Endothelial cell of umbilical vein (primary cell): ENCODE data around the gene FGL2. TPM values are rescaled to one million over a fixed set of nuclear protein-coding genes. Genes with fewer than 3 reads are reported as not detected.
"Not testable (repeated sequence)": the region's sequence is repeated elsewhere in the genome, so short reads cannot be mapped to it uniquely, and the experiment has no call there.

Source experiments
- BruUV-seq: library from RNA; stranded (reverse); fragments of 400-500 nt; replicated peaks from 2 replicates; lab custom pipeline; 2021; lab: Mats Ljungman, UMichigan
- CTCF ChIA-PET: fragments of 300-600, 350-600 bp; sonication (Branson Sonifier 250); formaldehyde crosslinking; loops from one replicate; lab custom pipeline; 2021; ENCODE audit warnings: antibody characterized with exemption, inconsistent platforms; lab: Charles Lee
- POLR2A ChIA-PET: fragments of 300-600, 350-600 bp; sonication (Branson Sonifier 250); formaldehyde crosslinking; loops from one replicate; lab custom pipeline; 2021; ENCODE audit warnings: antibody characterized with exemption, inconsistent platforms; lab: Charles Lee
- DNase-seq: peaks from one replicate; pipeline ENCODE4 v3.0.0-alpha.2; 2011; ENCODE audit warnings: low read depth, low spot score
- FAIRE-seq: peaks from 2 replicates; lab custom pipeline; 2011; peaks lifted over from hg19 to GRCh38; lab: Jason Lieb, UNC
- H2AFZ ChIP-seq: 2 replicates; pipeline ENCODE4 v1.6.0; 2012; ENCODE audit warnings: low read depth, low read length, control low read depth, inconsistent platforms
- H3K27ac ChIP-seq: 2 replicates; pipeline ENCODE4 v1.5.1; 2011; ENCODE audit warnings: low read depth, mild to moderate bottlenecking, control low read depth, low read length, moderate library complexity; ENCODE audit not compliant: insufficient read depth
- H3K27me3 ChIP-seq, 2 experiments: 2 replicates each; pipeline versions ENCODE4 v1.6.0 to v1.6.1; 2011; ENCODE audit warnings: low read length in 2 of 2, mixed read lengths in 1 of 2; ENCODE audit not compliant: control insufficient read depth in 2 of 2, insufficient read depth in 2 of 2
- H3K36me3 ChIP-seq, 2 experiments: 2 replicates in 1 of 2; 3 replicates in 1 of 2; pipeline ENCODE4 v1.5.1; 2011; ENCODE audit warnings: low read length in 2 of 2, mild to moderate bottlenecking in 1 of 2, moderate library complexity in 1 of 2; ENCODE audit not compliant: control insufficient read depth in 2 of 2, insufficient read depth in 2 of 2; ENCODE audit errors: extremely low read depth in 1 of 2
- H3K4me1 ChIP-seq: 3 replicates; pipeline ENCODE4 v1.5.1; 2011; ENCODE audit warnings: mild to moderate bottlenecking, low read length; ENCODE audit not compliant: control insufficient read depth, insufficient read depth; ENCODE audit errors: extremely low read depth
- H3K4me2 ChIP-seq: 2 replicates; pipeline ENCODE4 v1.6.1; 2011; ENCODE audit warnings: low read length, control low read depth, mixed read lengths; ENCODE audit not compliant: insufficient read depth
- H3K4me3 ChIP-seq, 3 experiments: fragments of 200-600 bp in 1 of 3; sonication (generic), shearing (Covaris generic) in 1 of 3; replicated peaks in 1 of 3; 2 replicates each; pipeline ENCODE4 v1.5.1; 2011 to 2016; ENCODE audit warnings: control low read depth in 3 of 3, low read length in 3 of 3, mild to moderate bottlenecking in 2 of 3, inconsistent platforms in 1 of 3, low read depth in 1 of 3, moderate library complexity in 1 of 3; ENCODE audit not compliant: insufficient read depth in 1 of 3
- H3K79me2 ChIP-seq: 2 replicates; pipeline ENCODE4 v1.6.0; 2012; ENCODE audit warnings: low read length, inconsistent platforms; ENCODE audit not compliant: control insufficient read depth, insufficient read depth
- H3K9ac ChIP-seq: replicated peaks from 2 replicates; pipeline ENCODE3; 2011; ENCODE audit warnings: low read length, control low read depth; ENCODE audit not compliant: insufficient read depth; ENCODE audit errors: extremely low read depth
- H3K9me1 ChIP-seq: replicated peaks from 3 replicates; pipeline ENCODE4 v1.6.0; 2011; ENCODE audit warnings: mild to moderate bottlenecking, low read length; ENCODE audit not compliant: control insufficient read depth, insufficient read depth; ENCODE audit errors: extremely low read depth
- H3K9me3 ChIP-seq: replicated peaks from 2 replicates; pipeline ENCODE4 v1.5.1; 2012; ENCODE audit warnings: low read length, inconsistent platforms; ENCODE audit not compliant: control insufficient read depth, insufficient read depth
- H4K20me1 ChIP-seq: replicated peaks from 2 replicates; pipeline ENCODE3; 2011; ENCODE audit warnings: mild to moderate bottlenecking, low read length; ENCODE audit not compliant: control insufficient read depth, insufficient read depth; ENCODE audit errors: extremely low read depth
- dilution Hi-C: fragments of 300-500 bp; cut with MboI; formaldehyde crosslinking; loops from one replicate; pipeline ENCODE4 v1.15.0; 2019; ENCODE audit warnings: low sequenced_read_pairs; ENCODE audit not compliant: extremely low pct_ligation_motif_present
- intact Hi-C: fragments of 100-400 bp; cut with micrococcal nuclease; formaldehyde crosslinking; loops from one replicate; pipeline ENCODE4 v1.10.0; 2022
- polyA plus RNA-seq, 4 experiments: library from polyadenylated mRNA; depleted of rRNA in 3 of 4; stranded (reverse) in 3 of 4; unstranded in 1 of 4; fragments of >200 nt; gene quantifications; 2 replicates each; pipeline versions ENCODE4 v1.2.1 to v1.2.3, GENCODE V29; 2011 to 2012; ENCODE audit warnings: missing spikeins in 1 of 4
- total RNA-seq: library from RNA; stranded (reverse); gene quantifications from 2 replicates; pipeline ENCODE4 v1.2.3, GENCODE V29; 2021

The FGL2 gene
- total and polyA plus RNA-seq, 2 donors (not counting 3 experiments of a cell fraction or from before 2014, with no cell fraction given): not detected

DNA sequence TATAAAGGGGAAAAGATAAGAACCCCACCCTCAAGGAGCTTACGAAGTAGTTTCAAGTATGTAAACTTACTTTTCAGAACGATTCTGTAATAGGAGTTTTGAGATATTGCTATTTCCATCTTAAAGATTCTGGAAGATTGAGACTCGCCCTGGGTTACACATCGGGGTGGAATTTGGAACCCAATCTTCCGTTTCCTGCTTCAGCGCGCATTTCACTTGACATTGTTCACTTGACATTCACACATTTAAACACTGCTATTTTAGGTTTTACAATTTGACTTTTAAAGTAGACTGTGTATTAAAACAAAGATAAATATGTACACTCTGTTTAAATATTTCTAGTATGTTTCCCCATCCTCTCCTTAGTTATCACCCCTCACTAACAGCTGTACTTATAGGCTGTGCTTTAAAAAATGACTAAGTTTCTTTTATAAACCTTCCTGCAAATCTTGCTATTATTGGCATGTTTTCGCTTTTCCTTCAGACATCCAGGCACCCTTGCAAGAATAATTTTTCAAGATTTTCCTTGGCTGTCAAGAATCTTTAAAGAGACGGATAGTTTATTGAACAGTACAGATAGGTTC is 22.2 kb downstream of the FGL2 start:
- Histone ChIP-seq H3K4me2 (peak overlapping the region; percentile 47), H3K27ac (peak overlapping the region; percentile 37)
- H4K20me1 ChIP-seq, H3K9ac ChIP-seq, H3K27me3 ChIP-seq, H3K36me3 ChIP-seq, POLR2A ChIA-PET, dilution Hi-C loops, H3K4me1 ChIP-seq, H3K9me3 ChIP-seq, H3K79me2 ChIP-seq, BruUV-seq, H3K9me1 ChIP-seq, H3K4me3 ChIP-seq, H2AFZ ChIP-seq, CTCF ChIA-PET: not testable (repeated sequence)
- DNase-seq (peak; percentile 29), FAIRE-seq (peak; percentile 55)
- intact Hi-C loops: loop anchor here (2.0 kb wide), 1 partner anchor 49 kb away; no protein-coding TSS in a partner anchor

DNA sequence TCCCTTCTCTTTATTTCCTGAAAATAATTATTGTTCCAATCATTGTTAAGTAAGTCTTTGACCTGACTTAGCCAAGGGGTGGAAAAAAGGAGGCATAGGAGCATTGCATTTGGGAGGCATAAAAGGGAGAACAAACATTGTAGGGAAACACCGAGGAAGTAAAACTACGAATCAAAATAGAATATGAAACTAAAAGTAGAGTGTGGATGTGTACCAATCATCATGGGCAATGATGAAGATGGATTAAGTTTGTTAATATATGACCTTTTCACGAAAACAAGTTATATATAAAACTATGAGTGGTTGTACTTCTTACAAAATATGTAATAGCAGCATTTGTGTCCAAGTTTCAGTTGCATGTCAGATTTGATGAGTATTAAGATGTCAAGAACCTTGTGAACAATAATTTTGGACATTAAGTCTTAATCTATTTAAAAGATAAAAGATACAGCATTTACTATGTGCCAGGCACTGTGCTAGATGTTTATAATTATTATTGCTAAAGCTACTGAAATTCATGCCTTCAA is 24.3 kb downstream of the FGL2 start:
- H3K4me1 ChIP-seq, H3K4me3 ChIP-seq, CTCF ChIA-PET, H2AFZ ChIP-seq, H3K9ac ChIP-seq, POLR2A ChIA-PET, H3K4me2 ChIP-seq, BruUV-seq, FAIRE-seq, H3K36me3 ChIP-seq, DNase-seq, H4K20me1 ChIP-seq, intact Hi-C loops, H3K9me3 ChIP-seq, H3K79me2 ChIP-seq, dilution Hi-C loops, H3K27me3 ChIP-seq, H3K9me1 ChIP-seq, H3K27ac ChIP-seq: not testable (repeated sequence)

- H3K9ac ChIP-seq, H2AFZ ChIP-seq, DNase-seq, H3K9me3 ChIP-seq, H3K36me3 ChIP-seq, H3K4me1 ChIP-seq, intact Hi-C loops, H3K4me2 ChIP-seq, CTCF ChIA-PET, POLR2A ChIA-PET, FAIRE-seq, H4K20me1 ChIP-seq, BruUV-seq, dilution Hi-C loops, H3K27ac ChIP-seq, H3K9me1 ChIP-seq, H3K27me3 ChIP-seq, H3K79me2 ChIP-seq, H3K4me3 ChIP-seq: not testable (repeated sequence)
These were observed 25.2 kb downstream of the FGL2 start for GRCh38 chr7:77174418-77174817.

- H3K9me3 ChIP-seq, H3K79me2 ChIP-seq, H4K20me1 ChIP-seq, H3K4me2 ChIP-seq, H2AFZ ChIP-seq, H3K4me3 ChIP-seq, H3K36me3 ChIP-seq, FAIRE-seq, H3K27me3 ChIP-seq, H3K27ac ChIP-seq, H3K9ac ChIP-seq, H3K9me1 ChIP-seq, H3K4me1 ChIP-seq, POLR2A ChIA-PET, DNase-seq, dilution Hi-C loops, BruUV-seq, intact Hi-C loops: not testable (repeated sequence)
- CTCF ChIA-PET: interaction anchor here (0.6 kb wide), 1 partner anchor 156 kb away, joined by 3 read pairs; no protein-coding TSS in a partner anchor
These were observed 27.0 kb downstream of the FGL2 start for GRCh38 chr7:77172437-77173172.
